ENCODE results near the gene DNAJC15.
"Not testable (repeated sequence)": the region's sequence is repeated elsewhere in the genome, so short reads cannot be mapped to it uniquely, and the experiment has no call there.

The DNAJC15 gene

GRCh38 chr13:43003729-43004128 is 19.7 kb upstream of the DNAJC15 start:
- DNase-seq (ENCODE audit: low spot score) (no peak), FAIRE-seq (no peak)

- no peak for FAIRE-seq
- no peak for DNase-seq (ENCODE audit: low spot score)
Measured at GRCh38 chr13:43005460-43006236, 17.7 kb upstream of the DNAJC15 start.

- FAIRE-seq (no peak), DNase-seq (ENCODE audit: low spot score) (no peak)
Measured at GRCh38 chr13:43006893-43007631, 16.3 kb upstream of the DNAJC15 start.

- FAIRE-seq (no peak), DNase-seq (ENCODE audit: low spot score) (no peak)
Measured at GRCh38 chr13:43008596-43008995, 14.8 kb upstream of the DNAJC15 start.

GRCh38 chr13:43009506-43009905 is 13.9 kb upstream of the DNAJC15 start:
- FAIRE-seq (no peak), DNase-seq (ENCODE audit: low spot score) (no peak)

GRCh38 chr13:43014162-43014561 is 9.2 kb upstream of the DNAJC15 start:
- DNase-seq (ENCODE audit: low spot score) (no peak), FAIRE-seq (no peak)

GRCh38 chr13:43016226-43016625 is 7.2 kb upstream of the DNAJC15 start:
- FAIRE-seq: no peak

GRCh38 chr13:43019811-43020210 is 3.6 kb upstream of the DNAJC15 start:
- FAIRE-seq: no peak
- no peak for DNase-seq (ENCODE audit: low spot score)

More at GRCh38 chr13:43016226-43016625, 7.2 kb upstream of the DNAJC15 start:
- DNase-seq (ENCODE audit: low spot score): no peak

GRCh38 chr13:43020794-43021193 is 2.6 kb upstream of the DNAJC15 start:
- DNase-seq (ENCODE audit: low spot score): no peak
- no peak for FAIRE-seq

- no peak for FAIRE-seq
Measured at GRCh38 chr13:43021926-43022670, 1.3 kb upstream of the DNAJC15 start.

GRCh38 chr13:43022934-43023288 is 475 bp upstream of the DNAJC15 start:
- FAIRE-seq: no peak

More at GRCh38 chr13:43021926-43022670, 1.3 kb upstream of the DNAJC15 start:
- DNase-seq (ENCODE audit: low spot score): no peak

GRCh38 chr13:43026262-43026661 is 2.9 kb downstream of the DNAJC15 start:
- DNase-seq (ENCODE audit: low spot score): no peak
- no peak for FAIRE-seq

More at GRCh38 chr13:43022934-43023288, 475 bp upstream of the DNAJC15 start:
- no peak for DNase-seq (ENCODE audit: low spot score)

- FAIRE-seq (no peak), DNase-seq (ENCODE audit: low spot score) (no peak)
Measured at GRCh38 chr13:43030548-43030947, 7.2 kb downstream of the DNAJC15 start.

- FAIRE-seq (no peak), DNase-seq (ENCODE audit: low spot score) (no peak)
Measured at GRCh38 chr13:43031881-43032280, 8.5 kb downstream of the DNAJC15 start.

GRCh38 chr13:43033038-43033437 is 9.7 kb downstream of the DNAJC15 start:
- no peak for FAIRE-seq
- no peak for DNase-seq (ENCODE audit: low spot score)

GRCh38 chr13:43036351-43037250 is 13.2 kb downstream of the DNAJC15 start:
- FAIRE-seq (no peak), DNase-seq (ENCODE audit: low spot score) (no peak)

GRCh38 chr13:43039966-43040365 is 16.6 kb downstream of the DNAJC15 start:
- no peak for FAIRE-seq
- no peak for DNase-seq (ENCODE audit: low spot score)

- not testable (repeated sequence) for DNase-seq (ENCODE audit: low spot score); FAIRE-seq
Measured at GRCh38 chr13:43040581-43041368, 17.4 kb downstream of the DNAJC15 start.

- FAIRE-seq (no peak), DNase-seq (ENCODE audit: low spot score) (no peak)
Measured at GRCh38 chr13:43041369-43041921, 18.1 kb downstream of the DNAJC15 start.

- no peak for FAIRE-seq
Measured at GRCh38 chr13:43042410-43042921, 19.1 kb downstream of the DNAJC15 start.

More at GRCh38 chr13:43042410-43042921, 19.1 kb downstream of the DNAJC15 start:
- DNase-seq (ENCODE audit: low spot score): no peak

Measured in RCC 7860 (cell line).